NCI-H2107 treated with DMSO at 0.1 percent for 48 hours (cell line): ENCODE measurements around the gene HMCN2.
"Not testable (repeated sequence)": the region's sequence is repeated elsewhere in the genome, so short reads cannot be mapped to it uniquely, and the experiment has no call there.

Experiments
- DNase-seq: peaks from one replicate; lab custom pipeline; 2025; ENCODE audit not compliant: unreplicated experiment; lab: John Stamatoyannopoulos, UW

Gene HMCN2

GRCh38 chr9:130426883-130427282 is 161.3 kb downstream of the HMCN2 start:
- DNase-seq: no peak

- DNase-seq: no peak
Measured at GRCh38 chr9:130427326-130427725, 161.8 kb downstream of the HMCN2 start.

DNA sequence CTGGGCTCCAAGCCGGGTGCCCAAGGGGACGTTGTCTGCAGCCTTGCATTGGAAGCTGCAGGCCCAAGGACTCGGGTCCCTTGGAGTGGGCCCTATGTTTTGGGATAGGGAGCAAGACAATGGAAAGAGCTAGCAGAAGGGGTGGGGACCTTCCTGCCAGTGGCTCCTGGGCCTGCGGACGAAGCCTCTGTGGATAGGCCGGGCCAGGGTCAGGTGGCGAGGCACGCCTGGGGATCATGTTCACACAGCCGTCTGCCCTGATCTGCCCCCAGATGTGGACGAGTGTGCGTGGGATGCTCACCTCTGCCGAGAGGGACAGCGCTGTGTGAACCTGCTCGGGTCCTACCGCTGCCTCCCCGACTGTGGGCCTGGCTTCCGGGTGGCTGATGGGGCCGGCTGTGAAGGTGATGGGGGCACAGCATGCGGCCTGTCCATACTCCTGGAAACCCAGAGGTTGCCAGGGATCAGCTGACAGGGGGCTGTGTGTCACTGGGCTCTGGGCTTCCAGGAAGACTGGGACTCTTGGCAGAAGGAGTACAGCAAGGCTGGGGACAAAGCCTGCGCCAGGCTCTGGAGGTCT is 162.6 kb downstream of the HMCN2 start:
- no peak for DNase-seq

GRCh38 chr9:130429381-130429780 is 163.8 kb downstream of the HMCN2 start:
- DNase-seq: no peak

DNA sequence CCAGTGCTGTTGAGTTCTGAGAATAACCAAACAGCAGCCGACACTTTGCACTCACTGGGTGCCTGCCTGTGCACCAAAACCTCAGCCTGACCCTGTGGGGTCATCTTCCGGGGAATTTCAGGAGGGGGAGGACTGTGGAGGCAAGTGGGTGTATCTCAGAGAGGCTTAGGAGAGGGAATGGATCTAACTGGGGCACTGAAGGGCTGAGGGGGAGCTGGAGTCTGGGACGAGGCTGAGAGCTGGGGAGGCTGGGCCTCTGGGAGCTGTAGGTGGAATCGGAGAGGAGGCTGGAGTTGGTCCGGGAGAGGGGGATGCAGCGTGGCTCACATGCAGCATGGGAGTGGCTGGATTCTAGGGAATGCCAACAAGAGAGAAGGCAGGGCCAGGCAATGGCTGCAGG is 164.3 kb downstream of the HMCN2 start:
- no peak for DNase-seq

GRCh38 chr9:130430232-130430631 is 164.7 kb downstream of the HMCN2 start:
- no peak for DNase-seq

GRCh38 chr9:130430734-130431535 is 165.4 kb downstream of the HMCN2 start:
- DNase-seq: no peak

DNA sequence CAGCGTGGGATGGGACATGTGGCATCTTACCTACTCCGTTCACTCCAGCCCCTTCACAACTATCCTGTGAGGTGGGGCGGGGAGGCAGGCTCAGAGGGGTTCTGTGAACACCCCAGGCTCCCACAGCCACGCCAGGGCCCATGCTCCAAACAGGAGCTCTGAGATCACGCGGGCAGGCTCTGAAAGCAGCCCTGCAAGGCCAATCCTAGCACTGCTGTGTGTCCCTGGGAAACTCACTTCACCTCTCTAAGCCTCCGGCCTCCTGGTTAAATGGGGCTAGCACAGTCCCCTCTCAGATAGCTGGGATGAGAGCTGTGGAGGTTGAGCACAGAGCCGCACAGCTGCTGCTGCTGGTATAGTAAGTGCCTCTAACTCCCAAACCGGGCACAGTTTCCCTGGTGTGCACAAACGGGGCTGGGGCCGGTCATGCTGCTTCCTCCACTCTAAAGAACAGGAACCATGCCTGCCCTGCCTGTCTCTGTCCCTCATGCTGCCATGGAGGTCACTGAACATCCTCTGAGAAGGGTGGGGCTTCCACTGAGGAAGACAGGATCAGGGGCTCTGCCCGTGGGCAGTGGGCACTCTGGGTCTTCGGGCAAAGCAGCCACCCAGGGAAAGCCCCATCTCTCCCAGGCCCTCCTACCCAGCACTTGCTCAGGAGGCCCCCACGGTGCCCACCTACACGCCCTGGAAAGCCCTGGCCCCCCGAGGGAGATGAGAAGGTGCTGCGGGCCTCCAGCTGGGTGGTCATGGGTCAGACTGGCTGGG is 166.2 kb downstream of the HMCN2 start:
- DNase-seq: no peak

DNA sequence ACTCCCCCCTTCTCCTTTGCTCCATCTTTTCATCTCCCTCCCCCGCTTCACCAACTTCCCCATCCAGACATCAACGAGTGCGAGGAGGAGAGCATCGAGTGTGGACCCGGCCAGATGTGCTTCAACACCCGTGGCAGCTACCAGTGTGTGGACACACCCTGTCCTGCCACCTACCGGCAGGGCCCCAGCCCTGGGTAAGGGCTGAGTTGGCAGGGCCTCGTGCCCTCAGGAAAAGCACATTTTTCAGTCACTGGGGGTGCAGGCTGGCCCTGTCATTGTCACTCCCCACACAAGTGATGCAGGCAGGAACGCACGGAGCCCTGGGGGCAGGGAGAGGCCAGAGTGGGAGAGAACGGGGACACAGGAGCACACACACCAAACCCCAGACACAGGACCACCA is 166.8 kb downstream of the HMCN2 start:
- no peak for DNase-seq

GRCh38 chr9:130432796-130433167 is 167.2 kb downstream of the HMCN2 start:
- no peak for DNase-seq

DNA sequence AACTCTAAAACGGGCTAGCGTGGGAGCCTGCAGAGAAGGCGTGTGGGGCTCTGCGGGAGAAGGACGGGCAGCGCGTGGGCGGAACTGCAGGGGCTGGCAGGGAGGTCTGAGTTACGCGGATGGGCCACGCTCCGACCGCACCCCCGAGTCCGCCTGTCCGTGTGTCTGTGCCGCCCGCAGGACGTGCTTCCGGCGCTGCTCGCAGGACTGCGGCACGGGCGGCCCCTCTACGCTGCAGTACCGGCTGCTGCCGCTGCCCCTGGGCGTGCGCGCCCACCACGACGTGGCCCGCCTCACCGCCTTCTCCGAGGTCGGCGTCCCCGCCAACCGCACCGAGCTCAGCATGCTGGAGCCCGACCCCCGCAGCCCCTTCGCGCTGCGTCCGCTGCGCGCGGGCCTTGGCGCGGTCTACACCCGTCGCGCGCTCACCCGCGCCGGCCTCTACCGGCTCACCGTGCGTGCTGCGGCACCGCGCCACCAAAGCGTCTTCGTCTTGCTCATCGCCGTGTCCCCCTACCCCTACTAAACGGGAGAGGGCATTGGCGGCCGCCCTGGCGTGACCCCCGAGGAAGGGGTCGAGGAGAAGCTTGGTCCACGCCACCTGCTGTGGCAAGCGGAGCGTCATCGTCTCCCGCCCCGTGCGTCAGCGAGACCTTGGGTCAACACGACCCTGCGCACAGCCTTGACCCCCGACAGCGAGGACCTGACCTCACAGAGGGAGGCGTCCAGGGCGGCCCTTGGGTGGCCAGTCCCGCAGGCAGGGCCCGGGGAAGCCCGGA is 167.8 kb downstream of the HMCN2 start:
- no peak for DNase-seq

DNA sequence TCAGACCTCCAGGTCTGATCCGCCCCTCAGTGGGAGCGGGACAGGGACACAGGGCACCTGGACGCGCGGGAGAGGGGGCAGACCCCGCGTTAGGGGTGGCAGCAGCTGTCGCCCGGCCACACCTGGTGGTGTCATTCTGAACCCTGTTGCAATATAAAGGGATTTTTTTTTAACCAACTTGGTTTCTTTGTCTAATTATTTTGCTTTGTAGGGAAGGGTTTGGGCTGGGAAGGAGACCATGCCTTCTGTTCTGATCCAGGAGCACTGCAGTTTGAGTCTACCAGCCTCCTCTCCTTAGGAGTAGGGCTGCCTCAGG is 168.3 kb downstream of the HMCN2 start:
- no peak for DNase-seq

GRCh38 chr9:130434656-130435055 is 169.1 kb downstream of the HMCN2 start:
- DNase-seq: not testable (repeated sequence)

GRCh38 chr9:130437011-130437789 is 171.6 kb downstream of the HMCN2 start:
- no peak for DNase-seq

DNA sequence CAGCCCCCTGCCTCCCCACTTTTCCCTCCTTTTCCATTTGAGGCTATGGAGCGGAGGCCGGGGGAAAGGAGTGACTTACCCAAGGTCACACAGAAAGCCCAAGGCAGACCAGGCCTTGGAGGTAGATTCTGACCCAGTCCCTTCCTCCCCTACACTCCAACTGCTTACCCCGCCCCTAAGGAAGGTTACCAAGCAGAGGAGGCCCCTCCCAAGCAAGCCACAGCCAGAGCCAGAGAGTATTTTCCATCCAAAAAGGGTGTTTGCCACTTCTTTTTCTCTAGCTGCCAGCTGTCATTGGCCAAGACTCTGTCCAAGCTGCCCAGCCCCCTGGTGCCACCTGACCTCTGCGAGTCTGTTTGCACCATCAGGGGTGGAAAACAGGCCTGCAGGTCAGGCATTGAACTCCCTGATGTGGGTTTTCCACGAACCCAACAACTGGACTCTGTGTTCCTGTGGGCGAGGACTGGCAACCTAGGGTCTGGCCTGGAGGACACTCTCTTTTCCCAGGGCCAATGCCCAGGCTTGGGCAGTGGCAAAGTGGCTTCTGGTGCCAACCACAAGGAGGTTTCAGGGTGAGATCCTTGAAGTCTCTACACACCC is 172.9 kb downstream of the HMCN2 start:
- DNase-seq: no peak

GRCh38 chr9:130441031-130441430 is 175.5 kb downstream of the HMCN2 start:
- no peak for DNase-seq

DNA sequence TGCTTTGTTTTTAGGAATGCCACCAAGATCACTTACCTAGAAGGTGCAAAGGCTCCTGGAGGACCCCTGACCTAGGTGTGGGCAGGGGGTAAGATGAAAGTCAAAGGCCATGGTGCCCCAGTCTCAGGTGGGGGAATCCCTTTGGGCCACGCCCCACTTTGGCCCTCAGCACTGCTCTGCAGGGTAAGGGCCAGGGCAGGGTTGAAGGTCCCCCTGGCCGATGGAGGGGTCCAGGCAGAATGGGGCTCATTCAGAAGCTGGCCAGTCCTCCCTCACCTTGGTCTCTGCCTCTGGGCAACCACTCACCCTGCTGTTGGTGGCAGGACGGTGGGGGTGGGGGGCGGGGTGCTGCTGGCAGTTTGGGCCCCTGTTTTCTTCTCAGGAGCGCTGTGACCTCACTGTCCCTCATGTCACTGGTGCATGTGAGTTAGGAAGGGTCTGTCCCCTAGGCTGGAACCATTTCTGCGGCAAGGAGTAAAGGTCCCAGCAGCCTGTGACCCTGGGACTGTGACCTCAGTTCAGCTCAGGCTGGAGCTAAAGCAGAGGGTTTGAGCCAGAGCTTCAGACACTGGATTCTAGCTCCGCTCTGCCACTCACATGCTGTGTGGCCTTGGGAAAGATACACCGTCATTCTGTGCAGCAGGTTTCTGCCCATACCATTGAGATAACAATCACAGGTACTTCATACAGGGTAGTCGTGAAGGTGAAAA is 177.3 kb downstream of the HMCN2 start:
- no peak for DNase-seq

DNA sequence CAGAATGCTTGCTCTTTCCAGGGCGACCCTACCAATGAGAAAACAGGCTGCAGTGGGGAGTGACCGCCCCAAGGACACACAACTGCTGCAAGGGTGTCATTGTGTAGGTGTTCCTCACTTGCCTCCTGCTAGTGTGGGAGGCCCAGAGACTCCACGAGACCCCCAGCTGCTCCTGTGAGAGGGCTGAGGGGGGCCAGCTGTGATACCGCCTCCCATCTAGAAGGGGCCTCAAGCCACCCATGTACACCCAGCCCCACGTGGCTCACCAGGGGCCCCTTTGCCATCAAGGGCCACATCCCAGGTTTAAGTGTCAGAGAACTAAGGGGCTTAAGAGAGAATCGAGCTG is 177.9 kb downstream of the HMCN2 start:
- DNase-seq: no peak

DNA sequence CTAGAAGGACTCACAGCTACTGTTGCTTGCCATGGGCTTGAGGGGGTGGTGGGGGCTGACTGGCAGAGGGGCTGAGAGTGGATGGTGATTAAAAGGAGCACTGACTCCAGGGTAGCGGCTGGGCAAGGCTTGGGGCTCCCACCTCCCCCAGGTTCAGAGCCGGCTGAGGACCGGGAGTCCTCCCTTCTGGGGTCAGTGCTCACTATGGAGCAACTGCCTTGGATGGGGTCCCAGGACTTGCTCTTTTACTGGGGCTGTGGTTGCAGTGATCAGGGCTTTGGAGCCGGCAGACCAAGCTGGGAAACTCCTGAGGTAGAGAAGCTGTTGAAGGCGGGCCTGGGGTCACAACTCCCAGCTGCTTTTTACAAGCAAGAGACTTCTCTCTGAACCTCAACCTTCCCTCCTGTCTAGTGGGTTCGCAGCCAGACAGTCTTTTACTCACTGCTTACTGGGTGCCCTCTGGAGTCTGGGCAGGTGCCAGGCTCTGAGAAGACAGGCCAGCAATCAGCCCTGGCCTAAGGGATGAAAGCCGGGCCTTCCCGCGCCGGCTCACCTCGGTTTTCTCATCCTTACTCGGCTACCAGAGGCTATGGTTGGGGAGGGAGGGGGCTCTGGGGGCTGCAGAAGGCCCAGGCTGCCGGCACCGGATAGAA is 178.4 kb downstream of the HMCN2 start:
- DNase-seq: no peak
